Upper lobe of left lung (tissue), 4 donors: Measurements from ENCODE around the gene TCHP.

Experiments
- CTCF ChIP-seq, 6 experiments: fragments of 450-650 bp in 4 of 6; fragments of 200-600 bp in 2 of 6; sonication (generic) in 2 of 6; IDR thresholded peaks; one replicate each; pipeline ENCODE4 v1.5.1; 2016 to 2019; ENCODE audit warnings: antibody characterized with exemption in 6 of 6
- EP300 ChIP-seq, 4 donors: sonication (generic); formaldehyde crosslinking; IDR thresholded peaks; one replicate each; pipeline ENCODE4 v1.5.1; 2017; ENCODE audit warnings: antibody characterized with exemption in 4 of 4, control low read depth in 2 of 4
- POLR2AphosphoS5 ChIP-seq, 2 donors: sonication (generic); formaldehyde crosslinking; IDR thresholded peaks; one replicate each; pipeline ENCODE4 v1.5.1; 2017; ENCODE audit warnings: antibody characterized with exemption in 2 of 2

- TF ChIP-seq CTCF (IDR thresholded peaks at IDR 0.05), result no peak
- TF ChIP-seq EP300 (IDR thresholded peaks at IDR 0.05), result no peak
- TF ChIP-seq POLR2AphosphoS5 (IDR thresholded peaks at IDR 0.05), result no peak
These were observed 51.7 kb downstream of the TCHP start for GRCh38 chr12:109951751-109952150.
